SIG-M5 (cell line): ENCODE results near the gene LGR5.
"Not testable (repeated sequence)": the region's sequence is repeated elsewhere in the genome, so short reads cannot be mapped to it uniquely, and the experiment has no call there.

ENCODE experiments used
- DNase-seq: peaks from one replicate; lab custom pipeline; 2025; lab: John Stamatoyannopoulos, UW

The LGR5 gene

DNA sequence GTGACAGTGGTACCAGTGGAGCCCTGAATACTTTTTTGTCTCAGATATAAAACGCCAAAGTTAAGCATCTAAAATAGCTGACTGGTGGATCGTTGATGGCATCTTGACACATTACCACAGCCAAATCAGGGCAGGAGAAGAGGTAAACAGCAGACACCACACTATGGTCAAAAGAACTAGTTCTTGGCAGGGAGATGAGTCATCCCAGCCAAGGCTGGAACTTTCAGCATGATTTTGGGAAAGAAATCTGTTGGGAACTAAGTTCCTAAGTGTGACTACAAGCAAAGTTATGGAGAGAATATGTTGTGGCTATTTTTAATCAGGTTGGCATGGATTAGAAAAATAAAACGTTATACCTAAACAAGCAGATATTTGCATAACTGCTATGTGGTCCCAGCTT lies 36.9 kb downstream of the LGR5 start:
- no peak for DNase-seq

DNA sequence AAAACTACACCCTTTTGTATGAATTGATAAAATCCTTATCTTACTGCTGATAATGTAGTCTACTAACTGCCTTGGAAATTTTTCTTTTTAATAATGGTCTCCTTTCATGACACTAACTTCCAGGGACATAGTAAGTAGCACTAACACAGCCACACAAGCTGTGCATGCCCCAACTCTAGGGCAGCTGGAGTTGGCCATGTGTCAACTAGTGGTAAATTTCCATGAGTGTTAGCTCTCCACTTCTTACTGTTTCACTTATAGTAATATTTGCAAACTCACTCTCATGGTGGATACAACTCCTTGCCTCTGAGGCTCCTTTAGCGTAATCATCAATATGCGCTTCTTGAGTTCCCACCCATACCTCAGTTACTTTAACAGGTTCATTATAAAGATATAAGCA lies 38.0 kb downstream of the LGR5 start:
- DNase-seq = no peak

DNA sequence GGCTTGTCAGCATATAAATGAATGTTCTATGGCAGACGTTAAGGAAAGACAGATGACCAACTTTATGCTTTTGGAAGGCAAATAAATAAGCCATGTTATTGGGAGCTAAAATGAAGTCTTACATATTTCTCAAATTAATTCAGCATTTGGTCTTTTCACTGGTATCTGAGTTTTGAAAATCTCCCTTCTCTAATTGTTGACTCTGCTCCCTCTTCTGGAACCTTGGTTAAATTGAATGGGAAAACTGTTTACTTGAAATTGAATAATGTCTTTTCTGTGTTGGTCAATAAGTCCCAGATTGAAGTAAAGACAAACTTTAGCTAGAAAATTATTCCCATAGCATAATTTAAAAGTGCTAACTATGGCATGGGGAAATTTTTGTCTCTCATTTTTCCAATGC lies 38.7 kb downstream of the LGR5 start:
- DNase-seq = no peak

DNA sequence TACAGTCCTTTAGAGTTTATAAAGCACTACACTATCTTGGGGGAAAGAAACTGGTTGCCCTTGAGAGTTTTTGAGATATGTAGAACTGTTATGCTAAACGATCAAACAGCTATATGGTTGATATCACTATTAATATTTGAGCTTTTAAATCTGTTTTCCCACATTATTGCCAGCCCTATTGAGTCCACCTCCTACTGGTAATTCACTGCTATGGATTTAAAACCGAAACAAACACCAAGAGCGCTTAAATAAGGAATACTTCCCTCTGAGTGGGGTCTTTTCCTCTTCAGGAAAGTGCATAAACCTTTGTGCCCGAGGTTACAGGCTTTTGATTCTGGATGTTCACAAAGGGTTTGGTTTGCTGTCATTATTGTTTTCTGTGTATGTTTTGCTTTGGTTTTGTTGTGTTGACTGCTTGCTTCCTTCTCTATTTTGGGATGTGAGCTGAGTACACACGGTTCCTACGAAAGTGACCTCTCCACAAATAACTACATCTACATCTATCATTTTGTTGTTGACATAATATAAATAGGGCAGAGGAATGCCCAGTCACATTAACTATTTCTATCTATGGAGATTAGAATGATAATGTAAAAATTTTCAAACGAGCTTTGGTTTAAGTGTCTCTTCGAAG lies 44.8 kb downstream of the LGR5 start:
- DNase-seq = no peak

DNA sequence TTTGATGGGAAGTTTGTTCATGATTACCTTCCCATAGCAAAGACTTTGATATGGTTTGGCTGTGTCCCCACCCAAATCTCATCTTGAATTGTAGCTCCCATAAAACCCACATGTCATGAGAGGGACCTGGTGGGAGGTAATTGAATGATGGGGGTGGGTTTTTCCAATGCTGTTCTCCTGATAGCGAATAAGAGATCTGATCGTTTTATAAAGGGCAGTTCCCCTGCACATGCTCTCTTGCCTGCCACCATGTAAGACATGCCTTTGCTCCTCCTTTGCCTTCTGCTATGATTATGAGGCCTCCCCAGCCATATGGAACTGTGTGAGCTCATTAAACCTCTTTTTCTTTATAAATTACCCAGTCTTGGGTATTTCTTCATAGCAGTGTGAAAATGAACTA lies 51.2 kb downstream of the LGR5 start:
- DNase-seq = not testable (repeated sequence)

DNA sequence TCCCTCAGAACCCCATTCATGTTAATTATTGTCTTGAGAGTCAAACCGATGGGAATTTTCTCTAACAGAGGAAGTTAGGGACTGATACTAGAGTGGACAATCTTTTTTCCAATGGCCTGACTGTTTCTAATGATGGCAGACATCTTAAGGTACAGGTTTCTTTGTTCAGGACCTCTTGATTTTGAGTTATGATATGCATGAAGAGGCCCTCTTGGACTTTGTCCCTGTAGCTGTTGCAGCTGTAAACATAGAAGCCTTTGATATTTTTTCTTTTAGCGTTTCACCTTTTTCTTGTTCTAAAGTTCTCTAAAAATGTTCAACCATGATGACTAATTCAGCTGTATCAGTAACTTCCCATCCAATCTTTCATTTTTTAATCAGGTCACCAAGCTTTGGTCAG lies 53.0 kb downstream of the LGR5 start:
- DNase-seq = no peak

DNA sequence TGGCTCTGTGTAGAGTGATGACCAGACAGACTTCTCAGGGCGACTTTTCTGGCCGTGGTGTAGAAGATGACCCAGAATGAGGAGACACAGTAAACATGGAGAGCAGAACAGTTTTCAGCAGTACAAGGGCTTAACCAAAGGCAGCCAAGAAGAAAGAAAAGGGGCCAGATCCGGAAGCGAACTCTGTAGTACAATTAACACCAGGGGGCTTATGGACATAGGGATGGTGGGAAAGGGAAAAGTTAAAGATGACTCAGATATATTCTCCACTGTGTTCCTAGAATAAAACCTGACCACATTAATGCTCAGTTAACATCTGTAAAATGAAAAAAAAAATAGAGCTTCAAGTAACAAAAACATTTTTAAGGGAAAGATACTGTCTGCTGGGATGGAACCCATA lies 60.2 kb downstream of the LGR5 start:
- no peak for DNase-seq

DNA sequence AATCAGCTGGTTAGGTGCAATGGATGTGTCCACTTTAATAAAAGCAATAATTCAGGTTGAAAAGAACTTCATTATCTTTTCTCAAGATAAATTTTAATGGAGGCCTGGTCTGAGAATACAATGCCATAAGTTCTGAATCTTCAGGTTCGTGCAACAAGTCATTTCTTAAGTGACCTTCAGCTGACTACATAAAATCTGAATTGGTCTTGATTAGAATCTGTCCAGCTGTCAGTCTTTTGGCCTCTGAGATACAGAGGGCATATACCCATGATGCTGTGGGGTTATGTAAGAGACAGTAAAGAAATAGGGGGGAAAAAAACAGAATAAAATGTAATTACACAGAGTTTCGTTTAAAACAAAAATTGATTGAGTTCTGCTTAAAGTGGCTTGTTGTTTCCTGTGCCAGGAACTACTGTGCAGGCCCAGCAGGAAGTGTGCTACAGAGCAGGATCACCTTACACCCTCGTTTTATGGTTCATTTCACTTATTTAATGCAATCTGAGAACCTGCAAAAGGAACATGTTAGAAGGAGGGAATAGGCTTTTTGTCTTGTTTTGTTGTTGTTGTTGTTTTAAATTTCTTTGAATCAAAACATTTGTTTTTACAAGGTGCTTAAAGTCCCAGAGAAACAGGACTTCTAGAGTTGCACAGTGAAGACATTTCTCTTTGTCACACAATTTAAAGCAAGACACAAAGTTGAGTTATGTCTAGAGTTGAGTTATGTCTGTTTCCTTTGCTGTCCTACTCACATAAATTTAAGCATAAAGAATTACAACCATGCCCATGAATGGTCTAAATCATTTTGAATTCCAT lies 64.2 kb downstream of the LGR5 start:
- no peak for DNase-seq

DNA sequence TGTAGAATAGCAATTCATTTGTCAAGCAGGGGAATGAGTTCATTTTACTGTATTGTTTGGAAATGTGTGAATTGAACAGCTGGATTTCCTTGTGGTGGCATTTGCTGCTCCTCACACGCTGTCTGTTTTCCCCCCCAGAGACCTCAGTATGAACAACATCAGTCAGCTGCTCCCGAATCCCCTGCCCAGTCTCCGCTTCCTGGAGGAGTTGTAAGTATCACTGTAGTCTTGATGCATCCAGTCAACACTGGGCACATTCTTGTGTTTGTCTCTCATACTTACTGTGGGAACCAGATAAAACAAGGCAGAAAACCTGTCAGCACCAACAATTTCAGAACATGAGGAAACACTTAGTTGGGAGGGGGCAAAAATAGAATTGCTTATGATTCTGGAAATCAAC lies 64.9 kb downstream of the LGR5 start:
- no peak for DNase-seq

DNA sequence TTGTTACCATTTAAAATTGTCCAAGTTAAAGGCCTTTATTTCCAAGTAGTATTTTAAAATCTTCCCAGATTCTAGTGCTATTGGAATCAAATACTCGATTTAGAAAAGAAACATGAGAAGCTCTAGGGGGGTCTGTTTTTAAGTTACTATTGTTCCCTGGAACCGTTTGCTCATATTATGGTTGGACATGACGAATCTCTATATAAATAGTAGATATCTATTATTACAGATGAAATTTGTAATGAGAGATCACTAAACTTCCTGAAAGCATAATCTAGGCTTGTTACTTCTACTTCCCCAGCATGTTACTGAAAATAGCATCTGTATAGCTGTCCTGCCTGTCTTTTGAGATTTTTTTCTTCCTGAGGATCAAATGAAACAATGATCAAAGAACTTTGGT lies 70.1 kb downstream of the LGR5 start:
- DNase-seq = no peak

DNA sequence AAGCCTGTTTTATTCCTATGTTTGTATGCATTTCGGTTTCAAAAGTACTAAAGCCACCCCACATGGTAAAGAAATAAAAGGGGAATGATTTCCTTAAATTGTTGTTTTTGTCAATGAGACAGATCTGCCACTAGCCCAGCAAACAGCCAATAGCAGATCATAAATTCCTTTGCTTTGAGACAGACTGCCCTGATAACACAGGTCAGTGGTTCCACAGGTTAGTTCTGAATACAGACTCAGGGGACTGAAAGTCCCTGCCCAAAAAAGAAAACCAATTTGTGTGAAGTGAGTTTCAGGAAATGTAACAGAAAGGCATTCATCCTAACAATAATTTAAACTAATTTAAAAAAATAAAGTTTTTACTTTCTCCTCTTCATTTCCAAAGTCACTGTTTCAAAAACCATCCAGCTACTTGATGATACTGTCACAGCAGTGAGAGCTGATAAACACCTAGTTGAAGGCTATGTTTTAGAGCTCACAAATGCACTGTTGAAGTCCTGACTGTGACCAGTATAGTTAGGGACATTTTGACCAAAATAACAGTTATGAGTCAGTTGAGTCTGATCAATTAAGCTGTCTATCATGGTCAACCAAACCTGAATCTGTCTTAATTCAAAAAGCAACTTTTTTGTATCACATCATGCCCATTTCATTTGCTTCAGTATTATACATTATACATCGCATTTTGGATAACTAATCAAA lies 77.7 kb downstream of the LGR5 start:
- no peak for DNase-seq

DNA sequence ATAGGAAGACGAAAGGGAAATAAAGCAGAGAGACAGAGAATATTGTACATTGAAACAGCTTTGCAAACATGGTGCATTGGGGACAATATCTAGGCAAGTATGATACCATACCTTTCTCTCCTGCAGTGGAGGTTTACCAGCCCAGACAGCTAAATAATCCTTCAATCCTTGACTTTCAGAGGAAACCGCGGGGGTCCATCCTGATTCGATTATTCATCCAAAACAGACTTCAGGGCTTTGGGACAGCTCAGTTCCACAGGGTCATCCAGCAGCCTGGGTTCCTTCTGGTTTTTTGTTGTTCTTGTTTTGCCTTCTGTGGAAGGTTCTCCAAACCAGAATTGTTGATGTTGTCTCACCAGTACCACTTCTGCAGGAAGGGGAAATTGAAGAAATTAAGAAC lies 81.5 kb downstream of the LGR5 start:
- no peak for DNase-seq

DNA sequence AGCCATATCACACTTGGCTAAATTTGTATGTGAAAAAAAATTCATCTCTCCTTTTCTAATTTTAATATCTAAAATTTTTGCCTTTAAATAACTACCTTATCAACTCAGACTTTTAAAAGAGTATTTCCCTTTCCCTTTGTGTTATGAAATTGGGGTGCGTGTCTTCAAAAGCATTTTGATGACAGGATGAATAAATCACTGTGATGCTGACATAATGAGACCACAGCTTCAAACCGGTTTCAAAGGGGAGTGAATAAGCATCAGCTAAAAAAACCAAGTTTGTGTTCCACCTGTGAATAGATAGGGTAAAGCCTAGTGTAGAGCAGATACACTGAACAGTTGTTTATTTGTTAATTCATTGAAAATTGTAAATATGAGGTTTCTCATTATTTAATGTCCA lies 85.0 kb downstream of the LGR5 start:
- DNase-seq = no peak

DNA sequence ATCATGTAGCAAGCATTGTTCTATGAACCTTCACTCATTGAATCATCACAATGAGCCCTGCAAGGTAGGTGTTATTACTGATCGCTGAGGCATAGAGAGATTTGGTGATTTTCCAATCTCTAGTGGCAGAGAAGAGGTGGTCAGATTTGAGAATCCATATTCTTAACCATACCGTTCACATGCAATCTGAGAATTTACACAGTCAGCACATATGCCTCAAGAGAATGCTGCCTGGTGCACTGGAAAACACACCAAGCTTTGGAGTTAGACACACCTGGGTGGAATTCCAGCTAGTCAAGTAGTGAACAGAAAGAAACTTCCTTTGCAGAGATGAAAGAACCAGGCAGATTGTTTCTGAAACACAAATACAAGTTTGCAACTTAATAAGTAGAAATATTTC lies 94.1 kb downstream of the LGR5 start:
- no peak for DNase-seq

DNA sequence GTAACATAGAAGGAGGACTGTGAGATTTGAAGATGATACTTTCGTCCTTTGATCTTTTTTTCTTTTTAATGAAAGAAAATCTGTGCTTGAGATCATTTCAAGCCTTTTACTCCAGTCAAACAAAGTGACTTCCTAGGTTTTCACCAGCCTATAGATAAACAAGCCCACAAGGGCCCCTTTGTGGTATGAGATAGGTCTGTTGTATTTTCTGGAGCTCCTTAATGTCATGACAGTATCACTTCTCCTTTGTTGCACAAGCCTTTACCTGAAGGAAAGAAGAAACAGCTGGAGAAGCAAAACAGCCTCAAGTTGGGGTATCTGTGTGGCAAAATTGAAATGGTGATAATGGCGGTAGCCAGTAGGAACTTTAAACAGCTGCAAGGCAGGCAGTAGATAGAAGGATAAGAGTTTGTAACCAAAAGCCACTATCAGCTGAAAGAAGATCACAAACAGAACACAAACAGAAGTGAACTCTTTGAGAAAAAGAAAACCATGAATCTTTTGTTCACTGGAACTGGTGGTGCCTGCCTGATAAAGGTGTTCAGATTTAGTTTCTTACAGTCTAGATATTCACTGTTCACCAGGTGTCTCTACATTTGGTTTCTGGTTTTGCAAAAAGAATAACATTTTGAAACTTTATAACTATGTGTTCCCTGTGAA lies 96.8 kb downstream of the LGR5 start:
- no peak for DNase-seq

DNA sequence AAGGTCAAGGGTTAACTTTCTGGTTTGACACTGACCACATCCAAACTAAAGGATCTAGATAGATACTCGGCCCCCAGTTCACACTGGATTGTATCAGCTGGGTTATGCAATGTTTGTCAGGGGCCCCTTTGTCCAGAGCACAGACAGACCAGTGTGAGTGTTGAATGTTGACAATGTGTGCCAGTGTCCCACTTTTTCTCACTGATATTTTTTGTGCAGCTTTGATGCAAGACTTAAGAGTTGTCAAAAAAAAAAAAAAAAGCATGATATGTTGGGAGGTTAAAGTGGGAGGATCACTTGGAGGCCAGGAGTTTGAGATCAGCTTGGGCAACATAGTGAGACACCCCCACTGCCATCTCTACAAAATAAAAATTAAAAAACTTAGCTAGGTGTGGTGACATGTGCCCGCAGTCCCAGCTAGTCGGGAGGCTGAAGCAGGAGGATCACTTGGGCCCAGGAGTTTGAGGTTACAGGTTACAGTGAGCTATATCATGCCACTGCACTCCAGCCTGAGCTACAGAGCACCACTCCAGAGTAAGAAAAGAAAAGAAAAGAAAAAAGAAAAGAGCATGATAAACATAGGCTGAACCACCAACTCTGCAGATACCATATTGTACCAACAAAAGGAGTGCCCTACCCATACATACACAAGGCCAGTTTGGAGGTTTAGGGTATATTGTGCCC lies 97.5 kb downstream of the LGR5 start:
- DNase-seq = no peak

DNA sequence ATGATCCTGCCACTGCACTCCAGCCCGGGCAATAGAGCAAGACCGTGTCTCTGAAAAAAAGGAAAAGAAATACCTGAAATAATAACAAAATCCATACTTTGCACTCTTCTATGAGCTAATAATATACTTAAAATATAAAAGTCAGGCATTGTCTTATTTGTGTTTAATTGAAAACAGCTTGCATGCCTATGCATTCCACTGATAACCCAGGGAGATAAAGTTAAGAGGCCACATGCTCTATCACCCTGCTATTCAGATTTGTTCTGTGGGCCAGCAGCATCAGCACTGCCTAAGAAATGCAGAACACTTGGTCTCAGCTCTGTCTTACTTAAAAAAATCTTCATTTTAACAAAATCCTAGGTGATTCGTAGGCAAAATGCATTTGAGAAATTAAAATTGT lies 99.2 kb downstream of the LGR5 start:
- no peak for DNase-seq

DNA sequence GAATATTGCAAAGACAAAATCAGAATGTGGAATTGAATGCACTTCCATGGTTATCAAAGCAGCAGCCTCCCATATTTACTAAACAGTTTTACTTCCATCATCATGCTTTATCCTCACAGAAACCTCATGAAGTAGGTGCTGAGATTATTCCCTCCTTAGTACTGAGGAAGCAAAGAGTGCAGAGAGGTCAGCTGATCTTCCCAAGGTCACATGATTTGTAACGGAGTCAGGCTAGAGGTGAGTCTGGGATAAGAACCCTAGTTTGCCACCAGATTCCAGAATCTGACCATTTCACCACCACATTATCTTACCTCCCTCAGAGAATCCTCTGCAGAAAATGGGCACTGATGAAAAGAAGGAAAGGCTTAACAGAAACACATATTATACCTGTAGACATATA lies 102.0 kb downstream of the LGR5 start:
- DNase-seq = no peak

DNA sequence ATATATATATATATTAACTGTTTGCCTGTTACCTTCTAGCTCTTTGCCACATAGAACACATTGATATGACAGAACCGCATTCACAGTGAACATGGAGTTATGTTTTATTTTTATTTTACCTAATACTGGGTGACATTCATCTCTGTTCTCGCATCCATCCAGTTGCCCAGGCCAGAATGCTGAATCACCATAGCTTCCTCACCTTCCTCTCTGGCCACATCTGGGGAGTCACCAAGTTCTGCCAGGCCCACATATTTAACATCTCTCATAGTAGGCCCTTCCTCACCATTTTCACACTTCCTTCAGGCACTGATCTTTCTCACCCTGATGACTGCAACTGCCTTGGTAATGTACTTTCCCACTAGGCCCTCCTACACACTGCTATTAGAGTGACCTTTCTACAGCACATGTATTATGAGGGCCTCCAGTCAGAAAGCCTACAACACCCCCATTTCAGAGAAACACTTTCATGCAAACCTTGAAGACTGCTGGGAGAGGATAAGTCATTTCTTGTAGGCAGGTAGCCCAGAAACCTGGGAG lies 106.8 kb downstream of the LGR5 start:
- DNase-seq = no peak

DNA sequence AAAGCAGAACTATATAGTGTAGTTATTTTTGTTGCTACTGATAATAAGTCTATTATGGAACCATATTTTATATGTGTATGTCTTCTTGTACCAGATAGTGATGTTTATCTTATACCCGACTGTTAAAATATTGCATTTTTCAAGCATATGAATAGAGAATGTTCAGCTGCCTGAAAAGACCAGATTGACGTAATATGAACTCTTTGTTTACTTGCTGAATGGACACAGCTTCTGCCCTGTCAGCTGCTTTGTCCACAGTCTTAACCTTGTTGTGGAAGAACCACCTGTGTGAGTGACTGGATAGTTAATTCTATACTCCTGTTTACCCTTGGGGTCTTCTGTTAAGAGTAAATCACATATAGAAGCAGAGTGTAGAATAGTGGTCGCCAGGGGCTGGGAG lies 109.3 kb downstream of the LGR5 start:
- DNase-seq = no peak

DNA sequence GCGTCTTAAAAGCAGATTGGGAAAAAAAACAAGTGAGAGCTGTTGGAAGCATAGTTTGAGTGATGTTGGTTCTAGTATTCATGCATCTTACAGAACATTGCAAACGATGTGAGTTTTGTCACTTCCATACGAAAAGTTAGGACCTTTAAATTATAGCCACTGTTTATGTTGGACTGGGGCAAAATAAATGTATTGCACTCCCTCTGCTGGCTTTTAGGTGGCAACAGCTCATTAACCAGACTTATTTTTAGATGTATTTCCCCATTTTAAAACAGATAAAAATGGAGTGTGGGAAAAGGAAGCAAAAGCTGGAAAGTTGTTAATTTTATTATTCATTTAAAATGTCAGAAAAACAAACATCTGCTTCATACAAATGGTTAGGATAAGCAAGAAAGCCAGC lies 111.9 kb downstream of the LGR5 start:
- DNase-seq = no peak
